T-helper 2 cell treated with Interferon-gamma antibody and Interleukin-4, amounts not matched to agents 100 ng/mL and 5 ng/mL, for 36 hours (primary cell): ENCODE results near the gene DOCK6. TPM values are rescaled to one million over a fixed set of nuclear protein-coding genes. Genes with fewer than 3 reads are reported as not detected.

ENCODE experiments used
- intact Hi-C: fragments of 100-400 bp; cut with micrococcal nuclease; formaldehyde crosslinking; loops from one replicate; pipeline ENCODE4 v1.15.1; 2023
- total RNA-seq: library from RNA; stranded (reverse); gene quantifications from 2 replicates; pipeline ENCODE4 v1.2.3, GENCODE V29; 2022

Gene DOCK6
- total RNA-seq, 1 donor from 2014 or later = 0.16 TPM

- intact Hi-C loops = no loop called here
Observed at GRCh38 chr19:11227195-11227886, 35.0 kb downstream of the DOCK6 start.

- intact Hi-C loops = no loop called here
Observed at GRCh38 chr19:11226716-11227166, 35.6 kb downstream of the DOCK6 start.

GRCh38 chr19:11225815-11226214, 36.5 kb downstream of the DOCK6 start:
- intact Hi-C loops = no loop called here

GRCh38 chr19:11225172-11225571, 37.2 kb downstream of the DOCK6 start:
- intact Hi-C loops = no loop called here

GRCh38 chr19:11224429-11224828, 37.9 kb downstream of the DOCK6 start:
- intact Hi-C loops = no loop called here

- intact Hi-C loops = no loop called here
Observed at GRCh38 chr19:11223200-11223599, 39.1 kb downstream of the DOCK6 start.

- intact Hi-C loops = no loop called here
Observed at GRCh38 chr19:11221082-11221598, 41.2 kb downstream of the DOCK6 start.

GRCh38 chr19:11214387-11214786, 47.9 kb downstream of the DOCK6 start:
- intact Hi-C loops = no loop called here

GRCh38 chr19:11210656-11210928, 51.7 kb downstream of the DOCK6 start:
- intact Hi-C loops = no loop called here

GRCh38 chr19:11209839-11210655, 52.3 kb downstream of the DOCK6 start:
- intact Hi-C loops = loop anchor here (10.0 kb wide), 1 partner anchor 265 kb away; no protein-coding TSS in a partner anchor

GRCh38 chr19:11208561-11209471, 53.5 kb downstream of the DOCK6 start:
- intact Hi-C loops = loop anchor here (10.0 kb wide), 1 partner anchor 264 kb away; no protein-coding TSS in a partner anchor

- intact Hi-C loops = loop anchor here (10.0 kb wide), 1 partner anchor 261 kb away; no protein-coding TSS in a partner anchor
Observed at GRCh38 chr19:11205939-11206570, 56.3 kb downstream of the DOCK6 start.

- intact Hi-C loops = loop anchor here (1.0 to 10.0 kb wide), 2 partner anchors 169 to 260 kb away; no protein-coding TSS in a partner anchor
Observed at GRCh38 chr19:11204943-11205349, 57.4 kb downstream of the DOCK6 start.

- intact Hi-C loops = loop anchor here (1.0 to 10.0 kb wide), 2 partner anchors 168 to 259 kb away; no protein-coding TSS in a partner anchor
Observed at GRCh38 chr19:11204076-11204602, 58.2 kb downstream of the DOCK6 start.

GRCh38 chr19:11203194-11204075, 58.9 kb downstream of the DOCK6 start:
- intact Hi-C loops = loop anchor here (1.0 to 10.0 kb wide), 2 partner anchors 167 to 259 kb away; no protein-coding TSS in a partner anchor

- intact Hi-C loops = loop anchor here (10.0 kb wide), 1 partner anchor 258 kb away; no protein-coding TSS in a partner anchor
Observed at GRCh38 chr19:11202488-11203193, 59.7 kb downstream of the DOCK6 start.

GRCh38 chr19:11201791-11202190, 60.5 kb downstream of the DOCK6 start:
- intact Hi-C loops = loop anchor here (10.0 kb wide), 1 partner anchor 257 kb away; no protein-coding TSS in a partner anchor

GRCh38 chr19:11200931-11201330, 61.4 kb downstream of the DOCK6 start:
- intact Hi-C loops = loop anchor here (10.0 kb wide), 1 partner anchor 256 kb away; no protein-coding TSS in a partner anchor
